Neuron (in vitro differentiated cells): ENCODE data around the gene NDN.

Source experiments
- H2AFZ ChIP-seq: one replicate; pipeline ENCODE4 v1.6.1; 2013; ENCODE audit warnings: low read depth, mild to moderate bottlenecking, inconsistent platforms, low read length, moderate library complexity
- H3K27me3 ChIP-seq: one replicate; pipeline ENCODE4 v1.6.1; 2013; ENCODE audit warnings: low read length; ENCODE audit not compliant: insufficient read depth
- H3K36me3 ChIP-seq: one replicate; pipeline ENCODE4 v1.6.1; 2013; ENCODE audit warnings: low read length; ENCODE audit not compliant: insufficient read depth
- H3K4me1 ChIP-seq: one replicate; pipeline ENCODE4 v1.6.1; 2013; ENCODE audit warnings: low read length; ENCODE audit not compliant: insufficient read depth
- H3K4me3 ChIP-seq: 2 replicates; pipeline ENCODE4 v1.5.1; 2013; ENCODE audit warnings: mild to moderate bottlenecking, low read length, moderate library complexity
- H3K9me3 ChIP-seq: one replicate; pipeline ENCODE4 v1.6.1; 2013; ENCODE audit warnings: low read length

Gene NDN

DNA sequence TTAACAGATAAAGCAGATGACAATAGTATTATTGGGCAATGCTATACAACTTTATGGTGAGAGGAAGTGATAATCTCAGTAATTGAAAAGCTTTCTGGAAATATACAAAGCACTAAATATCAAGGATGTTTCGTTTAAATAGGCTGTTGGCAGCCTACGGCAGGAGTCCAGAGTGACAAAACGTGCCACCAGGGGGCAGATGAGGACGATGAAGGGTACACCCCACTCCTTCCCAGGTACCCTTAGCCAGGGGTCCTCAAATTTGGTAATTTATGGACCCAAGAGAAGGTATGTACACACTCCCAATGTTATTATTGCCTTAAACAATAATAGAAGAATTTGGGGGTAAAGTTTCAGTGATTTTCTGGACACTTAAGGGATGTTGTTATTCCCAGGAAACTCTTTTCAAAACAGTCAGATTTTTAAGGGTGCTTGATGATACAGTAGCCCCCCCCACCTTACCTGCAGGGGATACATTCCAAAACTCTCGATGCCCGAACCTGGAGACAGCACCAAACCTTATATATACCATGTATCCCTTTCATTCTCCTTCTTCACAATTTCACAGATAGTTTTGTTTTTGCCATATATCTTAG, 38.1 kb downstream of the NDN start:
- Histone ChIP-seq H3K4me3 (no peak overlapping the region), H3K36me3 (no peaks in the 10 kb centered on the region), H3K9me3 (no peaks in the 10 kb centered on the region), H3K27me3 (no peaks in the 10 kb centered on the region), H2AFZ (no peak overlapping the region), H3K4me1 (peaks cover 5% of the 10 kb centered on the region)

GRCh38 chr15:23647421-23648370, 39.4 kb downstream of the NDN start, which contains the start of gene MAGEL2:
Gene MAGEL2 (minus strand): TSS chr15:23647867. CDS start chr15:23647742, 125 bp downstream.
- H3K9me3 ChIP-seq: no peaks in the 10 kb centered on the region
- H3K4me3 ChIP-seq: peak within 1 kb of the TSS; percentile 56
- H3K27me3 ChIP-seq: no peaks in the 10 kb centered on the region
- H2AFZ ChIP-seq: peak within 1 kb of the TSS; percentile 28
- peaks cover 6% of the 10 kb centered on the region for H3K4me1 ChIP-seq
- H3K36me3 ChIP-seq: no peaks in the 10 kb centered on the region

DNA sequence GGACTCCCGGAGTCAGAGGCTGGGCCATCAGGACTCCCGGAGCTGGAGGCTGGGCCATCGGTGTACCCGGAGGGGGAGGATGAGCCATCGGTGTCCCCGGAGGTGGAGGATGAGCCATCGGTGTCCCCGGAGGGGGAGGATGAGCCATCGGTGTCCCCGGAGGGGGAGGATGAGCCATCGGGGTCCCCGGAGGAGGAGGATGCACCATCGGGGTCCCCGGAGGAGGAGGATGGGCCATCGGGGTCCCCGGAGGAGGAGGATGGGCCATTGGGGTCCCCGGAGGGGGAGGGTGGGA, 40.2 kb downstream of the NDN start:
- Histone ChIP-seq H3K4me1 (peaks cover 8% of the 10 kb centered on the region), H3K9me3 (no peaks in the 10 kb centered on the region), H3K36me3 (no peaks in the 10 kb centered on the region), H3K27me3 (no peaks in the 10 kb centered on the region), H2AFZ (no peak overlapping the region), H3K4me3 (peak overlapping the region; percentile 56)

- Histone ChIP-seq H3K36me3 (no peaks in the 10 kb centered on the region), H3K9me3 (no peaks in the 10 kb centered on the region), H2AFZ (no peak overlapping the region), H3K4me1 (peaks cover 8% of the 10 kb centered on the region), H3K27me3 (no peaks in the 10 kb centered on the region), H3K4me3 (peak overlapping the region; percentile 56)
These were observed 40.7 kb downstream of the NDN start for GRCh38 chr15:23646165-23647000.

- Histone ChIP-seq H3K27me3 (no peaks in the 10 kb centered on the region), H3K9me3 (no peaks in the 10 kb centered on the region), H3K4me3 (no peak overlapping the region), H2AFZ (no peak overlapping the region), H3K4me1 (peaks cover 8% of the 10 kb centered on the region), H3K36me3 (no peaks in the 10 kb centered on the region)
These were observed 41.5 kb downstream of the NDN start for GRCh38 chr15:23645371-23646164.

- H3K9me3 ChIP-seq: no peaks in the 10 kb centered on the region
- H3K4me1 ChIP-seq: peaks cover 8% of the 10 kb centered on the region
- H3K36me3 ChIP-seq: no peaks in the 10 kb centered on the region
- no peak overlapping the region for H2AFZ ChIP-seq
- H3K4me3 ChIP-seq: no peak overlapping the region
- no peaks in the 10 kb centered on the region for H3K27me3 ChIP-seq
These were observed 42.3 kb downstream of the NDN start for GRCh38 chr15:23644829-23645228.

GRCh38 chr15:23642413-23643044, 44.6 kb downstream of the NDN start:
- H3K9me3 ChIP-seq: no peaks in the 10 kb centered on the region
- no peaks in the 10 kb centered on the region for H3K36me3 ChIP-seq
- H3K27me3 ChIP-seq: no peaks in the 10 kb centered on the region
- H2AFZ ChIP-seq: no peak overlapping the region
- no peak overlapping the region for H3K4me3 ChIP-seq
- H3K4me1 ChIP-seq: peaks cover 3% of the 10 kb centered on the region
